Astrocyte (in vitro differentiated cells and primary cell): ENCODE measurements around the gene COX6B1. TPM values are rescaled to one million over a fixed set of nuclear protein-coding genes. Genes with fewer than 3 reads are reported as not detected.

ENCODE experiments used
- DNase-seq: peaks from one replicate; pipeline ENCODE4 v3.0.0-alpha.2; 2010; ENCODE audit warnings: low read depth
- FAIRE-seq: peaks from 2 replicates; lab custom pipeline; 2011; peaks lifted over from hg19 to GRCh38; lab: Jason Lieb, UNC
- H2AFZ ChIP-seq: 2 replicates; pipeline ENCODE4 v1.6.0; 2012; ENCODE audit warnings: low read depth, low read length, inconsistent platforms
- H3K27ac ChIP-seq: 2 replicates; pipeline ENCODE4 v1.5.1; 2011; ENCODE audit warnings: low read depth, low read length, inconsistent platforms
- H3K27me3 ChIP-seq: 2 replicates; pipeline ENCODE4 v1.6.0; 2011; ENCODE audit warnings: low read length, inconsistent platforms; ENCODE audit not compliant: insufficient read depth
- H3K36me3 ChIP-seq: 2 replicates; pipeline ENCODE4 v1.5.1; 2011; ENCODE audit warnings: low read length, inconsistent platforms; ENCODE audit not compliant: insufficient read depth
- H3K4me1 ChIP-seq: 2 replicates; pipeline ENCODE4 v1.5.1; 2011; ENCODE audit warnings: low read length, inconsistent platforms; ENCODE audit not compliant: insufficient read depth
- H3K4me2 ChIP-seq: 2 replicates; pipeline ENCODE4 v1.6.0; 2012; ENCODE audit warnings: low read length, inconsistent platforms
- H3K4me3 ChIP-seq: 2 replicates; pipeline ENCODE4 v1.5.1; 2011; ENCODE audit warnings: low read depth, mild to moderate bottlenecking, low read length, inconsistent platforms; ENCODE audit not compliant: insufficient read depth
- H3K79me2 ChIP-seq: 2 replicates; pipeline ENCODE4 v1.6.0; 2012; ENCODE audit warnings: mild to moderate bottlenecking, low read length, inconsistent platforms; ENCODE audit not compliant: insufficient read depth
- H3K9ac ChIP-seq: 2 replicates; pipeline ENCODE4 v1.6.0; 2012; ENCODE audit warnings: mild to moderate bottlenecking, low read length, inconsistent platforms
- H3K9me3 ChIP-seq: 2 replicates; pipeline ENCODE4 v1.5.1; 2012; ENCODE audit warnings: low read depth, mild to moderate bottlenecking, low read length, inconsistent platforms; ENCODE audit not compliant: insufficient read depth
- H4K20me1 ChIP-seq: 2 replicates; pipeline ENCODE4 v1.6.0; 2012; ENCODE audit warnings: low read length, inconsistent platforms; ENCODE audit not compliant: insufficient read depth
- H3K27ac Mint-ChIP-seq: one replicate; pipeline ENCODE4 v1.8.0; 2021; ENCODE audit warnings: mild to moderate bottlenecking, mixed read lengths; ENCODE audit not compliant: unreplicated experiment
- H3K27me3 Mint-ChIP-seq: one replicate; pipeline ENCODE4 v1.8.0; 2021; ENCODE audit warnings: low read depth, mixed read lengths; ENCODE audit not compliant: unreplicated experiment
- H3K36me3 Mint-ChIP-seq: one replicate; pipeline ENCODE4 v1.8.0; 2021; ENCODE audit warnings: low read depth, mixed read lengths; ENCODE audit not compliant: unreplicated experiment
- H3K4me1 Mint-ChIP-seq: one replicate; pipeline ENCODE4 v1.8.0; 2021; ENCODE audit warnings: low read depth, mixed read lengths; ENCODE audit not compliant: unreplicated experiment
- H3K4me3 Mint-ChIP-seq: one replicate; pipeline ENCODE4 v1.8.0; 2021; ENCODE audit warnings: mild to moderate bottlenecking, moderate library complexity, mixed read lengths; ENCODE audit not compliant: unreplicated experiment
- H3K9me3 Mint-ChIP-seq: one replicate; pipeline ENCODE4 v1.8.0; 2021; ENCODE audit warnings: mild to moderate bottlenecking, mixed read lengths; ENCODE audit not compliant: unreplicated experiment
- EZH2 ChIP-seq: IDR thresholded peaks from 2 replicates; pipeline ENCODE4 v1.6.1; 2012; ENCODE audit warnings: mild to moderate bottlenecking, low read length, inconsistent platforms; ENCODE audit not compliant: insufficient read depth
- total RNA-seq: library from RNA; stranded (reverse); gene quantifications from 2 replicates; pipeline ENCODE4 v1.2.1, GENCODE V29; 2021
- TF ChIP-seq, protein P1 (sequence below): IDR thresholded peaks from 2 replicates; pipeline ENCODE4 v1.5.1; 2011; ENCODE audit warnings: low read depth, mild to moderate bottlenecking, inconsistent platforms, low read length, moderate library complexity; ENCODE audit not compliant: insufficient read depth

COX6B1 gene
- total RNA-seq, 1 donor from 2014 or later = 344 TPM

DNA sequence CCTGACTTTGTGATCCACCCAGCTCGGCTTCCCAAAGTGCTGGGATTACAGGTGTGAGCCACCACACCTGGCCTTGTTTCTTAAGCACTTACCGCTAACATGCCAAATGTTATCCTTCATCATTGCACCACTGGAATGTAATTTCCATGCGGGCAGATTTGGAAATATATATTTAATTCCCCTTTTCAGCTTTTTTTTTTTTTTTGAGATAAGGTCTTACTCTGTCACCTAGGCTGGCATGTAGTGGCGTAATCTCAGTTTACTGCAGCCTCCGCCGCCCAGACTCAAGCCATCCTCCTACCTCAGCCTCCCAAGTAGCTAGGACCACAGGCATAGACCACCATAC, 13.8 kb downstream of the COX6B1 start:
- H3K27ac ChIP-seq = no peak overlapping the region
- no peak overlapping the region for H3K9ac ChIP-seq
- H2AFZ ChIP-seq = no peak overlapping the region
- H3K4me3 ChIP-seq = no peak overlapping the region
- peaks cover 20% of the 10 kb centered on the region for H4K20me1 ChIP-seq
- Mint-ChIP-seq H3K27me3 (peaks cover 6% of the 10 kb centered on the region), H3K9me3 (peaks cover 4% of the 10 kb centered on the region), H3K4me1 (no peaks in the 10 kb centered on the region), H3K4me3 (no peak overlapping the region), H3K36me3 (peaks cover 8% of the 10 kb centered on the region), H3K27ac (no peak overlapping the region)
- TF ChIP-seq, protein P1, sequence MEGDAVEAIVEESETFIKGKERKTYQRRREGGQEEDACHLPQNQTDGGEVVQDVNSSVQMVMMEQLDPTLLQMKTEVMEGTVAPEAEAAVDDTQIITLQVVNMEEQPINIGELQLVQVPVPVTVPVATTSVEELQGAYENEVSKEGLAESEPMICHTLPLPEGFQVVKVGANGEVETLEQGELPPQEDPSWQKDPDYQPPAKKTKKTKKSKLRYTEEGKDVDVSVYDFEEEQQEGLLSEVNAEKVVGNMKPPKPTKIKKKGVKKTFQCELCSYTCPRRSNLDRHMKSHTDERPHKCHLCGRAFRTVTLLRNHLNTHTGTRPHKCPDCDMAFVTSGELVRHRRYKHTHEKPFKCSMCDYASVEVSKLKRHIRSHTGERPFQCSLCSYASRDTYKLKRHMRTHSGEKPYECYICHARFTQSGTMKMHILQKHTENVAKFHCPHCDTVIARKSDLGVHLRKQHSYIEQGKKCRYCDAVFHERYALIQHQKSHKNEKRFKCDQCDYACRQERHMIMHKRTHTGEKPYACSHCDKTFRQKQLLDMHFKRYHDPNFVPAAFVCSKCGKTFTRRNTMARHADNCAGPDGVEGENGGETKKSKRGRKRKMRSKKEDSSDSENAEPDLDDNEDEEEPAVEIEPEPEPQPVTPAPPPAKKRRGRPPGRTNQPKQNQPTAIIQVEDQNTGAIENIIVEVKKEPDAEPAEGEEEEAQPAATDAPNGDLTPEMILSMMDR = no peak
- TF ChIP-seq EZH2 = no peak
- H3K4me2 ChIP-seq = no peak overlapping the region
- H3K27me3 ChIP-seq = no peaks in the 10 kb centered on the region
- H3K4me1 ChIP-seq = no peaks in the 10 kb centered on the region
- no peak for DNase-seq
- H3K9me3 ChIP-seq = no peaks in the 10 kb centered on the region
- no peak for FAIRE-seq
- no peaks in the 10 kb centered on the region for H3K79me2 ChIP-seq
- H3K36me3 ChIP-seq = peaks cover 12% of the 10 kb centered on the region

DNA sequence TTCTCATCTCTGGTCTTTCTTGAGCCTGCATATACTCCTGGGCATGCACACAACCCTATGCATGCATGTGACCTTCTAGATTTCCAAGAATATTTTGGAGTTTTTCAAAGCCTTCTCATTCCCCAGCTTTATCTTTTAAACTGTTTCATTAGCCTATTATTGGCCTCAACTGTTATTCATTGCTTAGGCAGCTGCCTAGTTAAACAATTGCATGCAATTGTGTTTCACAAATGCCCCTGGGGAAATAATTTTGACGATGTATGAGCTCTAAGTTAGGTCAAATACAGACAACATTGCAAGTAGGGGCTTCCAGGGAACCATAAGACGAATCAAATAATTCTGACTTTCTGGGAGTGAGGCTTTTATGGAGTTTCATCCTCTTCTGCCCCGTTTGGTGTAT, 15.9 kb downstream of the COX6B1 start:
- H3K9me3 ChIP-seq = no peaks in the 10 kb centered on the region
- H4K20me1 ChIP-seq = peaks cover 6% of the 10 kb centered on the region
- DNase-seq (no peak), FAIRE-seq (no peak)
- H3K4me3 ChIP-seq = no peak overlapping the region
- peaks cover 2% of the 10 kb centered on the region for H3K36me3 ChIP-seq
- Mint-ChIP-seq H3K27ac (no peak overlapping the region), H3K36me3 (no peaks in the 10 kb centered on the region), H3K9me3 (peaks cover 4% of the 10 kb centered on the region), H3K4me3 (no peak overlapping the region), H3K27me3 (peaks cover 21% of the 10 kb centered on the region), H3K4me1 (no peaks in the 10 kb centered on the region)
- no peak overlapping the region for H2AFZ ChIP-seq
- H3K9ac ChIP-seq = no peak overlapping the region
- no peaks in the 10 kb centered on the region for H3K27me3 ChIP-seq
- TF ChIP-seq, protein P1 = no peak
- TF ChIP-seq EZH2 = no peak
- H3K4me2 ChIP-seq = no peak overlapping the region
- no peak overlapping the region for H3K27ac ChIP-seq
- H3K79me2 ChIP-seq = no peaks in the 10 kb centered on the region
- H3K4me1 ChIP-seq = no peaks in the 10 kb centered on the region

GRCh38 chr19:35665157-35665556, 17.0 kb downstream of the COX6B1 start:
- H3K36me3 Mint-ChIP-seq = no peaks in the 10 kb centered on the region
- peaks cover 4% of the 10 kb centered on the region for H3K27me3 ChIP-seq
- peaks cover 4% of the 10 kb centered on the region for H3K9me3 Mint-ChIP-seq
- TF ChIP-seq, protein P1 = no peak
- no peak for TF ChIP-seq EZH2
- H3K4me3 ChIP-seq = no peak overlapping the region
- H3K4me3 Mint-ChIP-seq = no peak overlapping the region
- H4K20me1 ChIP-seq = peaks cover 6% of the 10 kb centered on the region
- H3K79me2 ChIP-seq = no peaks in the 10 kb centered on the region
- no peak overlapping the region for H3K4me2 ChIP-seq
- H3K27ac ChIP-seq = no peak overlapping the region
- no peaks in the 10 kb centered on the region for H3K9me3 ChIP-seq
- H3K4me1 ChIP-seq = no peaks in the 10 kb centered on the region
- DNase-seq (no peak), FAIRE-seq (no peak)
- H3K36me3 ChIP-seq = no peaks in the 10 kb centered on the region
- H3K27me3 Mint-ChIP-seq = peaks cover 30% of the 10 kb centered on the region
- no peak overlapping the region for H2AFZ ChIP-seq
- H3K27ac Mint-ChIP-seq = no peak overlapping the region
- H3K4me1 Mint-ChIP-seq = no peaks in the 10 kb centered on the region
- H3K9ac ChIP-seq = no peak overlapping the region
